T-cell (primary cell): ENCODE results near the gene ZNF429. TPM values are rescaled to one million over a fixed set of nuclear protein-coding genes. Genes with fewer than 3 reads are reported as not detected.

Experiments
- ATAC-seq, 4 experiments: fragments of 200-7000 bp in 3 of 4; fragments of 150-1000 bp in 1 of 4; cut with Tn5 transposase; replicated peaks in 1 of 4; 1 replicate in 3 of 4; 2 replicates in 1 of 4; pipeline ENCODE4 v1.10.0; 2021; ENCODE audit warnings: moderate library complexity in 3 of 4, mild to moderate bottlenecking in 2 of 4, moderate number of reproducible peaks in 1 of 4
- CTCF ChIA-PET, 2 donors: fragments of 300-600 bp; sonication (Branson Sonifier 250); formaldehyde crosslinking; loops; one replicate each; lab custom pipeline; 2022; ENCODE audit warnings: antibody characterized with exemption in 2 of 2; lab: Charles Lee
- POLR2A ChIA-PET, 2 donors: fragments of 300-600 bp; sonication (Branson Sonifier 250); formaldehyde crosslinking; loops; one replicate each; lab custom pipeline; 2022; ENCODE audit warnings: antibody characterized with exemption in 2 of 2; lab: Charles Lee
- DNase-seq, 35 experiments: peaks; one replicate each; pipeline versions ENCODE4 v3.0.0 to v3.0.0-alpha.2; 2013 to 2023
- H3K27ac ChIP-seq: one replicate; pipeline ENCODE4 v1.5.1; 2013; ENCODE audit warnings: low read length
- H3K27me3 ChIP-seq, 2 experiments: replicated peaks in 1 of 2; 1 replicate in 1 of 2; 2 replicates in 1 of 2; pipeline versions ENCODE4 v1.6.1 to v1.7.0; 2013; ENCODE audit warnings: low read length in 1 of 2, mixed read lengths in 1 of 2; ENCODE audit not compliant: control insufficient read depth in 2 of 2, insufficient read depth in 2 of 2; ENCODE audit errors: extremely low read depth in 1 of 2
- H3K36me3 ChIP-seq, 2 donors: 1 replicate in 1 of 2; 2 replicates in 1 of 2; pipeline versions ENCODE4 v1.6.1 to v1.7.0; 2013; ENCODE audit warnings: low read length in 1 of 2; ENCODE audit not compliant: control insufficient read depth in 2 of 2, insufficient read depth in 1 of 2; ENCODE audit errors: extremely low read depth in 1 of 2
- H3K4me1 ChIP-seq, 2 experiments: 1 replicate in 1 of 2; 2 replicates in 1 of 2; pipeline versions ENCODE4 v1.6.1 to v1.7.0; 2013; ENCODE audit warnings: low read length in 2 of 2, mixed read lengths in 1 of 2; ENCODE audit not compliant: insufficient read depth in 2 of 2, control insufficient read depth in 1 of 2; ENCODE audit errors: extremely low read depth in 1 of 2
- H3K4me3 ChIP-seq, 2 donors: 1 replicate in 1 of 2; 2 replicates in 1 of 2; pipeline versions ENCODE4 v1.5.1 to v1.7.0; 2013; ENCODE audit warnings: mild to moderate bottlenecking in 2 of 2, low read length in 1 of 2, moderate library complexity in 1 of 2; ENCODE audit not compliant: control insufficient read depth in 1 of 2; ENCODE audit errors: extremely low read depth in 1 of 2
- H3K9me3 ChIP-seq: 2 replicates; pipeline ENCODE4 v1.7.0; 2013
- H3K27ac Mint-ChIP-seq, 2 donors: one replicate each; pipeline ENCODE4 v1.8.0; 2020 to 2021; ENCODE audit warnings: mild to moderate bottlenecking in 2 of 2, mixed read lengths in 2 of 2
- H3K27me3 Mint-ChIP-seq, 2 donors: one replicate each; pipeline ENCODE4 v1.8.0; 2021 to 2022; ENCODE audit warnings: mixed read lengths in 2 of 2
- H3K36me3 Mint-ChIP-seq: one replicate; pipeline ENCODE4 v1.8.0; 2021; ENCODE audit warnings: mixed read lengths
- H3K4me1 Mint-ChIP-seq, 3 donors: one replicate each; pipeline ENCODE4 v1.8.0; 2020 to 2022; ENCODE audit warnings: mixed read lengths in 3 of 3, mild to moderate bottlenecking in 1 of 3
- H3K4me3 Mint-ChIP-seq, 3 donors: one replicate each; pipeline ENCODE4 v1.8.0; 2020 to 2022; ENCODE audit warnings: mild to moderate bottlenecking in 3 of 3, mixed read lengths in 3 of 3, moderate library complexity in 3 of 3
- H3K9me3 Mint-ChIP-seq, 3 donors: one replicate each; pipeline ENCODE4 v1.8.0; 2020 to 2022; ENCODE audit warnings: mixed read lengths in 3 of 3
- WGBS: methylation state at CpG from one replicate; pipeline ENCODE4 v1.1.5; 2013; ENCODE audit warnings: missing lambda C conversion rate; ENCODE audit not compliant: insufficient coverage; 5-methylcytosine and 5-hydroxymethylcytosine counted together
- total RNA-seq, 35 experiments: library from RNA in 6 of 35; stranded (reverse) in 6 of 35; fragments of 120-200 nt in 1 of 35; gene quantifications; one replicate each; pipeline versions ENCODE4 v1.2.1 to v1.2.4 and lab custom pipeline; 2013 to 2026

Gene ZNF429
- total RNA-seq, 5 donors from 2014 or later (not counting 1 experiment from before 2014, with no cell fraction given) = 14.6 to 26.8 (median 24.3) TPM

- no peaks in the 10 kb centered on the region for H3K9me3 ChIP-seq
- Mint-ChIP-seq H3K4me1 (peaks cover 16 to 18% (median 18%) of the 10 kb centered on the region in 3 donors), H3K9me3 (peaks cover 0 to 44% (median 23%) of the 10 kb centered on the region in 3 donors), H3K36me3 (peaks cover 13% of the 10 kb centered on the region), H3K27ac (peak overlapping the region; percentile 96), H3K27me3 (no peaks in the 10 kb centered on the region), H3K4me3 (peak overlapping the region; percentile 94 to 95 (median 94))
- POLR2A ChIA-PET = interaction anchor here in 1 of 2 donors (0.5 to 1.7 kb wide), 8 partner anchors 8 to 1331 kb away, joined by 3 to 22 read pairs (median 3); partner anchors contain the start of genes ZNF100 and ZNF429
- no peak overlapping the region for H3K27ac ChIP-seq
- DNase-seq (peak; percentile 35 to 96 (median 80)), ATAC-seq (peak; percentile 97 to 99 (median 98))
- H3K4me3 ChIP-seq = peak overlapping the region; percentile 18 to 90
- 62% methylated on average over 17 of the region's 21 CpGs for WGBS
- peaks cover 0 to under 1% of the 10 kb centered on the region in 2 donors for H3K36me3 ChIP-seq
- CTCF ChIA-PET = interaction anchor here in 1 of 2 donors (0.6 to 1.5 kb wide), 6 partner anchors 17 to 902 kb away, joined by 3 to 19 read pairs (median 5); partner anchors contain the start of gene ZNF429
- peaks cover 0 to 4% of the 10 kb centered on the region in 2 experiments for H3K27me3 ChIP-seq
- peaks cover 7 to 17% of the 10 kb centered on the region in 2 experiments for H3K4me1 ChIP-seq
Observed at GRCh38 chr19:21568816-21569493, 63.6 kb downstream of the ZNF429 start.

GRCh38 chr19:21569494-21569865 lies 64.1 kb downstream of the ZNF429 start:
- Mint-ChIP-seq H3K27ac (peak overlapping the region; percentile 62 to 96), H3K4me3 (peak overlapping the region; percentile 94 to 95 (median 94)), H3K4me1 (peaks cover 16 to 17% (median 17%) of the 10 kb centered on the region in 3 donors), H3K9me3 (peaks cover 0 to 45% (median 22%) of the 10 kb centered on the region in 3 donors), H3K36me3 (peaks cover 11% of the 10 kb centered on the region), H3K27me3 (no peaks in the 10 kb centered on the region)
- ATAC-seq = peak; percentile 45 to 63 (median 52)
- 82% methylated on average over 10 of the region's 16 CpGs for WGBS
- H3K27me3 ChIP-seq = peaks cover 0 to 4% of the 10 kb centered on the region in 2 experiments
- peak overlapping the region; percentile 18 to 90 for H3K4me3 ChIP-seq
- no peaks in the 10 kb centered on the region for H3K36me3 ChIP-seq
- peak in 30 of 35 experiments; percentile 8 to 79 (median 53) for DNase-seq
- no peak overlapping the region for H3K27ac ChIP-seq
- no peaks in the 10 kb centered on the region for H3K9me3 ChIP-seq
- ChIA-PET POLR2A (interaction anchor here in 1 of 2 donors (0.5 to 1.7 kb wide), 7 partner anchors 64 to 1331 kb away, joined by 3 to 22 read pairs (median 3); partner anchors contain the start of genes ZNF100 and ZNF429), CTCF (interaction anchor here in 1 of 2 donors (1.0 to 1.5 kb wide), 5 partner anchors 16 to 86 kb away, joined by 3 to 19 read pairs (median 4); partner anchors contain the start of gene ZNF429)
- H3K4me1 ChIP-seq = peaks cover 7 to 17% of the 10 kb centered on the region in 2 experiments

DNA sequence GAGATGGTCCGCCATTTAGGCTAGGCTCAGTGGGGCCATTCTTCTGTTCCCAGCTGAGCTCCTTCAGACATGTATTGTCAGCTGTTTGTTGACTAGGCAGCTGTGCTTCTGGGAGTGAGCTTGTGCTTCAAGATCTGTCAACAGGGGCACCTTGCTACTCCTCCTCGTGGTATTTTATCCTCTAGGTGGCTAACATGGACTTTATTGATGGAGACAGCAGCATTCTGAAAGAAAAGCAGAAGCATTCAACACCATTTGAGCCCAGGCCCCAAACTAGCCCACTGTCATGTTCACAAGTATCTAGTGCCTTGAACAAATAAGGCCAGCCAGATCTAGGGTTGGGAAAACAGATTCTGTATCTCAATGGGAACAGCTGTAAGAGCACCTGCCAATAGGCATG lies 65.9 kb downstream of the ZNF429 start:
- H3K36me3 Mint-ChIP-seq = peaks cover 7% of the 10 kb centered on the region
- no peaks in the 10 kb centered on the region for H3K27me3 Mint-ChIP-seq
- no peak for ATAC-seq
- peaks cover 0 to 51% (median 23%) of the 10 kb centered on the region in 3 donors for H3K9me3 Mint-ChIP-seq
- peaks cover 12 to 16% (median 13%) of the 10 kb centered on the region in 3 donors for H3K4me1 Mint-ChIP-seq
- H3K4me1 ChIP-seq = peaks cover 7 to 17% of the 10 kb centered on the region in 2 experiments
- H3K36me3 ChIP-seq = no peaks in the 10 kb centered on the region
- H3K4me3 Mint-ChIP-seq = no peak overlapping the region
- H3K27ac ChIP-seq = no peak overlapping the region
- H3K27ac Mint-ChIP-seq = no peak overlapping the region
- no peak overlapping the region for H3K4me3 ChIP-seq
- H3K9me3 ChIP-seq = no peaks in the 10 kb centered on the region
- WGBS = 42% methylated on average over 2 of the region's 2 CpGs
- POLR2A ChIA-PET = interaction anchor here in 1 of 2 donors (0.5 kb wide), 1 partner anchor 264 kb away, joined by 14 read pairs; no protein-coding TSS in a partner anchor
- CTCF ChIA-PET = interaction anchor here in 1 of 2 donors (0.5 kb wide), 1 partner anchor 930 kb away, joined by 3 read pairs; no protein-coding TSS in a partner anchor
- no peak for DNase-seq
- H3K27me3 ChIP-seq = peaks cover 0 to 4% of the 10 kb centered on the region in 2 experiments

GRCh38 chr19:21574607-21575006 lies 69.2 kb downstream of the ZNF429 start:
- Histone ChIP-seq H3K27me3 (no peaks in the 10 kb centered on the region), H3K4me3 (no peak overlapping the region), H3K36me3 (no peaks in the 10 kb centered on the region), H3K9me3 (no peaks in the 10 kb centered on the region), H3K4me1 (peaks cover 4 to 13% of the 10 kb centered on the region in 2 experiments), H3K27ac (no peak overlapping the region)
- ChIA-PET POLR2A (no interaction called here), CTCF (no interaction called here)
- ATAC-seq (no peak), DNase-seq (no peak)
- H3K4me1 Mint-ChIP-seq = peaks cover 0 to 5% (median 1%) of the 10 kb centered on the region in 3 donors
- H3K4me3 Mint-ChIP-seq = no peak overlapping the region
- WGBS = 47% methylated on average over 1 of the region's 2 CpGs
- H3K36me3 Mint-ChIP-seq = no peaks in the 10 kb centered on the region
- H3K27ac Mint-ChIP-seq = no peak overlapping the region
- no peaks in the 10 kb centered on the region for H3K27me3 Mint-ChIP-seq
- H3K9me3 Mint-ChIP-seq = peaks cover 0 to 45% (median 28%) of the 10 kb centered on the region in 3 donors

GRCh38 chr19:21576481-21576880 lies 71.1 kb downstream of the ZNF429 start:
- H3K4me3 Mint-ChIP-seq = no peak overlapping the region
- Histone ChIP-seq H3K36me3 (no peaks in the 10 kb centered on the region), H3K9me3 (no peaks in the 10 kb centered on the region), H3K27me3 (no peaks in the 10 kb centered on the region), H3K4me1 (peaks cover 12 to 13% of the 10 kb centered on the region in 2 experiments), H3K4me3 (no peak overlapping the region), H3K27ac (no peak overlapping the region)
- peaks cover 0 to 48% (median 28%) of the 10 kb centered on the region in 3 donors for H3K9me3 Mint-ChIP-seq
- POLR2A ChIA-PET = interaction anchor here in 1 of 2 donors (0.5 kb wide), 1 partner anchor 70 kb away, joined by 9 read pairs; no protein-coding TSS in a partner anchor
- CTCF ChIA-PET = interaction anchor here in 1 of 2 donors (1.0 kb wide), 1 partner anchor 10 kb away, joined by 4 read pairs; no protein-coding TSS in a partner anchor
- no CpG with 5 or more reads among the region's 3 CpGs for WGBS
- DNase-seq (no peak), ATAC-seq (no peak)
- H3K27me3 Mint-ChIP-seq = no peaks in the 10 kb centered on the region
- no peak overlapping the region for H3K27ac Mint-ChIP-seq
- H3K4me1 Mint-ChIP-seq = peaks cover 7 to 16% (median 12%) of the 10 kb centered on the region in 3 donors
- H3K36me3 Mint-ChIP-seq = no peaks in the 10 kb centered on the region

DNA sequence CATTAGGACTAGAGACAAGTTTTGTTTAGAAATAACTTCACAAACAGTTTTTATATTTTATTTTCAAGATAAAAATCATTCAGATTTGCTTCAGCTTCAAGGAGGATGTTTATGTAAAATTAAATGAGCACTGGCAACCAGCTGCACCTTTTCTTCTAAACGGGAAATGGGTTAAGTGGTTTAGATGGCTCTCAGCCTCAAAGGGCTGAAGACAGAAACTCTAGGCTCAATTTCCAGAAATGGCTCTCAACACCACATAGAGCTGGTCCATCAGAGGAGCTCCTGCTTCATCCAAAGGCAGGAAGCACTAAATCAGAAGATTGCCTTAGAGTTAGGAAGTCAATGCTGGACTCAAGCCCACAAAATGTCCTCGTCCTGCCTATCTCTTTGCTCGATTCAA lies 74.7 kb downstream of the ZNF429 start:
- peak overlapping the region; percentile 35 to 60 for H3K27ac Mint-ChIP-seq
- WGBS = 20% methylated on average over 1 of the region's 3 CpGs
- Histone ChIP-seq H3K9me3 (no peaks in the 10 kb centered on the region), H3K4me3 (no peak overlapping the region), H3K27me3 (peaks cover 0 to 8% of the 10 kb centered on the region in 2 experiments), H3K27ac (no peak overlapping the region), H3K4me1 (peaks cover 14 to 40% of the 10 kb centered on the region in 2 experiments), H3K36me3 (no peaks in the 10 kb centered on the region)
- ATAC-seq (peak; percentile 75 to 88 (median 81)), DNase-seq (peak in 2 of 35 experiments; percentile 32 to 33)
- CTCF ChIA-PET = interaction anchor here (0.6 to 1.7 kb wide), 2 partner anchors 74 to 330 kb away, joined by 4 to 5 read pairs; partner anchors contain the start of gene ZNF429 (in 1 of the 2)
- H3K27me3 Mint-ChIP-seq = peaks cover 0 to 5% of the 10 kb centered on the region in 2 donors
- peak overlapping the region in 2 of 3 donors; percentile 19 to 33 for H3K4me3 Mint-ChIP-seq
- H3K9me3 Mint-ChIP-seq = peaks cover 0 to 35% (median 23%) of the 10 kb centered on the region in 3 donors
- peaks cover 2% of the 10 kb centered on the region for H3K36me3 Mint-ChIP-seq
- POLR2A ChIA-PET = interaction anchor here (0.6 to 1.1 kb wide), 4 partner anchors 72 to 1899 kb away, joined by 3 to 4 read pairs (median 3); no protein-coding TSS in a partner anchor
- peaks cover 16 to 43% (median 24%) of the 10 kb centered on the region in 3 donors for H3K4me1 Mint-ChIP-seq
